ENCODE results near the gene ENTPD1.
"Not testable (repeated sequence)": the region's sequence is repeated elsewhere in the genome, so short reads cannot be mapped to it uniquely, and the experiment has no call there.

ENTPD1 gene

DNA sequence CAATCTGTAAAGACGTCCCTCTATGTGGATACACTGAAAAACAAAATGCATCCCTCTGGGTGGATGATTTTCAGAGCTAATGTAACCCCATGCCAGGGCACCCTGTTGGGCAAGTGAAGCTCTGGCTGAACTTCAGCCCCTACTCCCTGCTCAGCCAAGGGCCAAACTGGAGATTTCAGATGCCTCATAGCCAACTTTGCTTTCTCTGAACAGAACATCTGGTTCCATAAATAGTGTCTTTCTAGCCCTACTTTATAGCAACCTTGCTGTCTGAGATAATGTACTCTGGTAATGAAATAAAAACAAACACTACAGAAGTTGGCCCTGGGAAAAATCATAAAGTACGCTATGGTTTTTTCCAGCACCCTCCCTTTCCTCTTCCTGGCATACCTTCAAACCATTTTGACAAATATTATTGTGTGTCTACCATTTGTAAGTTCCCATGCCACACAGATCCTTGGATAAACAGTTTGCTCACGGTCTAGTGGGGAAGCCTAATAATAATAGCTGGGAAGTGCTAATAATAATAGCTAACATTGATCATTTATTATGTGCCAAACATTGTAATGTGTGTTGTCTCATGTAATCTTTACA, 3.4 kb downstream of the ENTPD1 start:
- DNase-seq (ENCODE audit: low read depth in 3 of 3), result no peak

- DNase-seq (ENCODE audit: low read depth in 3 of 3), result no peak
Observed at GRCh38 chr10:95761939-95762492, 6.1 kb downstream of the ENTPD1 start.

DNA sequence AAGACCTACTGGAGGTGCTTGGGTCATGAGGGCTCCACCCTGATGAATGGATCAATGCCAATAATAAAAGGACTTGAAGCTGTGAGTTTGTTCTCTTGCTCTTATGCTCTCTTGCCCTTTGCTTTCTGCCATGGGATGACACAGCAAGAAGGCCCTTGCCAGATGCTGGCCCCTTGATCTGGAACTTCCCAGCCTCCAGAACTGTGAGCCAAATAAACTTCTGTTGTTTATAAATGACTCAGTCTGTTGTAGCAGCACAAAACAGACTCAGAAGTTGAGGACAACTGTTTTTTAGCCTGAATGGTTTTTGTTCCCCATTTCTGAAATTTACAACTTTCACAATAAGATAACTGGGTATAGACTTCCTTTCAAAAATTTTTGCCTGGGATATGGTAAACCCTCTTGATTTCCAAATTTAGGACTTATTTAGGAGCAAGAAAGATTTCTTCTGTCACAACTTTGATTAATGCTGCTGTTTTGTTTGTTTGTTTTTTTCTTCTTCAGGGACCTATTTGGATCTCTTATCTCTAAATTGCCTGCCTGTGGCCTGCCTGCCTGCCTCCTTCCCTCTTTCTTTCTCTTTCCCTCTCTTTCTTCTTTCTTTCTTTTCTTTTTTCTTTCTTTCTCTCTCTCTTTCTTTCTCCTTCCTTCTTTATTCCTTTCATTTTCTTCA, 12.1 kb downstream of the ENTPD1 start:
- DNase-seq (ENCODE audit: low read depth in 3 of 3), result no peak

DNA sequence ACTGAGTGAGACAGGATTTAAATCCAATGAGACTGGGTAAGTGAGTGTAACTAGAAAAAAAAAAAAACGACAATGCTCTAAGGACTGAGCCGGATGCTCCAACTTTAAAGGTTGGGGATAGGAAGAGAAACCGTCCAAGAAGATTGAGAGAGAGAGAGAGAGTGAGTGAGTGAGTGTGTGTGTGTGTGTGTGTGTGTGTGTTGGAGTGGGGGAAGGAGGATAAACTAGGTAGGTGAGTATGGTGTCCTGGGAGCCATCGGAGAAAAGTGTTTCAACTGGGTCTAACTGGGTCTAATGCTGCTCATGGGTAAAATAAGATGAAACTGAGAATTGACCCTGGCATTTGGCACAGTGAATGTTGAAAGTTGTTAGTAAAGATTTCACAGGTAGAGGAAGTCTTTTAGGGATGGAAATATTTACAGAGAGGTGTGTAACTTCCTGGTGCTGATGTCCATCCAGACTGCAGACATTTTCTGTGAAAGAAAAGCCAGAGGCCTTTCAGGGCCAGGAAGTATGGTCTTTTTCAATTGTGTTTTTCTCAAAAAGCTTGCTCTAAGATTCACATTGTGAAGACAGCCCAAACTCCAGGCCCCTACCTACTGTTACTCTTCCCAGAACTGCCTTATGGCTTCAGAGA, 14.2 kb downstream of the ENTPD1 start:
- no peak for DNase-seq (ENCODE audit: low read depth in 3 of 3)

GRCh38 chr10:95773454-95773853, 17.5 kb downstream of the ENTPD1 start:
- DNase-seq (ENCODE audit: low read depth in 3 of 3), result not testable (repeated sequence)

- DNase-seq (ENCODE audit: low read depth in 3 of 3), result not testable (repeated sequence)
Observed at GRCh38 chr10:95777638-95778037, 21.7 kb downstream of the ENTPD1 start.

- no peak for DNase-seq (ENCODE audit: low read depth in 3 of 3)
Observed at GRCh38 chr10:95782318-95782717, 26.4 kb downstream of the ENTPD1 start.

DNA sequence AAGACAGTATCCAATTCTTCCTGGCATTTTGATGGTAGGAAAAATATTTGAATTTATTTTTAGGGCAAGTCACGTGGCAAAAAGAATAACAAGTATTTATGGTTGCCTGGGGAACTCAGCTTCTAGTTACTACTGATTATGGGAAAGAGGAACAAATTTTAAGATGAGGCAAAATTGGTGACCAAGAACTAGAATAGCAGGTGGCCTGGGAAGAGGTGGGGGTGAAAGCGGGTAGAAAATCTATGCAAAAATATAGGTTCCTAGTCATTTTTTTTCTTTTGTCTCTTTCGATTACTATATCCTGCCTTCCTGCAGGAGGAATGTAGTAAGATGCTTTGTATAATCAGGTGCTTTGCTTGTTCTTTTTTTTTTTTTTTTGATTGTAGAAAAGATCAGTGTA, 27.8 kb downstream of the ENTPD1 start:
- DNase-seq (ENCODE audit: low read depth in 3 of 3), result no peak

DNA sequence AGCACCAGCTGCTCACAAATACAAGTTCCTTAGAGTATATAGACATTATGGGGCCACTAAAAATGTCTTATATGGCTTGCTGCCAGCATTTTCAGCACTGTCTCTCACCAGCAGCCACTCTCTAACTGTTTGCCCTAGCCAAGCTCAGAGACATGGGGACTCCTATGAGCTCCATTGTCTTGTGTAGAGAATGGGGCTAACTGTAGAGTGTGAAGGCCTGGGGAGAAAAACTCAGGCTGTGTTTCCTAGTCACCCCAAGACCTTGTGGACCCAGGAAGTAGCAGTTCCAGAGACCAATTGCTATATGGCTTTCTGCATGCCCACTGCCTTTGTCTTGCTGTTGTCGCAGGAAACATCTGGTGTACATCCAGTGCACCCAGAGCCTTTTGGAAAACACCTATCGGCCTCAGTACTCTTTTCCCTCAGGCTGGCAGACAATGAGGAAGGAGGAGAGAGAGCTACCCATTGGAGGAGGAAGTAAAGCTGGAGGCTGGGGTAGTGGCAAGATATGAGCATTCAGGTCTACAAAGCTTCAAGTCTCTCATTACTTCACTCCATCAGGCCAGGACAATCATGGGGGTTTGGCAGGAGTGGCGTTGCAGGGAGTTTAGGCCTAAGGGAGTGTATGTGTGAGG, 28.4 kb downstream of the ENTPD1 start:
- no peak for DNase-seq (ENCODE audit: low read depth in 3 of 3)

DNA sequence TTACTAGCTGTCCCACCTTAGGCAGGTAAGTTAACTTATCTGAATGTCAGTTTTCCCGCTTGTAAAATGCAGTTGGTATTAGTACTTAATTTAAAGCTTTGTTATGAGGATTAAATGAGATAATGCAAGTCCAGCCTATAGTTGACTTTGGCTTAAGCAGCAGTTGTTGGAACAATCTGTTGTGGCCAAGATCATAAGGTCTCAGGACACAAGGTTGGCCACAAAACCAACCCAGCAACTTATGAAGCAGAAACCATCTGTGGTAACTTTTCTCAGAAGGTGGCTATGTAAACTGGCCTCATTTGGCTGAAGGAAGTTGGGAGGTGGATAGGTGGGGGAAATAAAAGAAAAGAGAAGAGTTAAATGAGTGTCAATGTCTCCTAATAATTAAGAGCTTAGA, 29.4 kb downstream of the ENTPD1 start:
- no peak for DNase-seq (ENCODE audit: low read depth in 3 of 3)

GRCh38 chr10:95785942-95786669, 30.1 kb downstream of the ENTPD1 start:
- DNase-seq (ENCODE audit: low read depth in 3 of 3), result no peak

- no peak for DNase-seq (ENCODE audit: low read depth in 3 of 3)
Observed at GRCh38 chr10:95787447-95787846, 31.5 kb downstream of the ENTPD1 start.

DNA sequence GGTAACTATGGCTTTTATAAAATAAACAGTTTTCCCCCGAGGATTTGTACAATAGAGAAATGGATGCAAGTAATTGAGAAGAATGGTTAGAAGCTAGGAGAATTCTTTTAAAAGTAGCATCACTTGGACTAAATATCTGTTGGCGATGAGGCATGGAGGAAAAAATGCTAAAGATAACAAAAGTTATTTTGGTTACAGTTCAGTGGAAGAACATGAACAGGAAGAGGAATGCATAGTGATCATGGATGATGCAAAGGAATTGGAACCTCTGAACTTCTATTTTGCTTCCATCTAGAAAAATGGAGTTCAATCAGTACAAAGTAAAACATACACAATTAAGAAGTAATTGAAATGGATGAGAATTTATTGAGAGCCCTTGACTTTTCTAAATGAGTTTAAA, 32.9 kb downstream of the ENTPD1 start:
- no peak for DNase-seq (ENCODE audit: low read depth in 3 of 3)

DNA sequence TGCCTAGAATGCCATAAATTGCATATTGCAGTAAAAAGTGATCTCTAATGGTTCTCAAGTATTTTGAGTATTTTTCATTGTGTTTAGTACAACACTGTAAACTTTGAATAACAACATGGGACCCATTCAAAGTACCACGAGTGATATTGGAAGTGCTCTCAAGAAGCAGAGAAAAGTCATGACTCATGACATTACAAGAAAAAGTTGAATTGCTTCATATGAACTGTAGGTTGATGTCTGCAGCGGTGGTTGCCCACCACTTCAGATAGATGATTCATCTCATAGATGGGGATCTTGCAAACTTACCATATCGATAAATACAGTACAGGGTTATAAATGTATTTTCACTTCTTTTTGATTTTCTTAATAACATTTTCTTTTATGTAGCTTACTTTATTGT, 33.9 kb downstream of the ENTPD1 start:
- no peak for DNase-seq (ENCODE audit: low read depth in 3 of 3)

DNA sequence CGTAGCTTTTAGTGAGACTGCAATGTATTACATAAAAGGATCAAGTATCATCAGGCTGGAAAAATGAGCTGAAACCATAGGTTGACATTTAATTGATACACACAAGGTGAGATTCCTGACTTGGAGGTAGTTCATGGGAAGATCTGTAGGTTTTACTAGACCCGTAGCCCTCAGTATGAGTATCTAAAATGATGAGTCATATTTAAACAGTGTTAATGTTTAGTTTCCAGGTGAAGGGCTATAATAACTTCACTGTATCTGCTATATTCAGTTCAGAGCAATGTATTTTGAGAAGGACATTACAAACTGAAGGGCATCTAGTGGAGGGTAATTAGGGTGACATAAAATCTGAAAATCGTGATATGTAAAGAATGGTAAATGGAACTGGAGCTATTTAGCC, 35.0 kb downstream of the ENTPD1 start:
- no peak for DNase-seq (ENCODE audit: low read depth in 3 of 3)

DNA sequence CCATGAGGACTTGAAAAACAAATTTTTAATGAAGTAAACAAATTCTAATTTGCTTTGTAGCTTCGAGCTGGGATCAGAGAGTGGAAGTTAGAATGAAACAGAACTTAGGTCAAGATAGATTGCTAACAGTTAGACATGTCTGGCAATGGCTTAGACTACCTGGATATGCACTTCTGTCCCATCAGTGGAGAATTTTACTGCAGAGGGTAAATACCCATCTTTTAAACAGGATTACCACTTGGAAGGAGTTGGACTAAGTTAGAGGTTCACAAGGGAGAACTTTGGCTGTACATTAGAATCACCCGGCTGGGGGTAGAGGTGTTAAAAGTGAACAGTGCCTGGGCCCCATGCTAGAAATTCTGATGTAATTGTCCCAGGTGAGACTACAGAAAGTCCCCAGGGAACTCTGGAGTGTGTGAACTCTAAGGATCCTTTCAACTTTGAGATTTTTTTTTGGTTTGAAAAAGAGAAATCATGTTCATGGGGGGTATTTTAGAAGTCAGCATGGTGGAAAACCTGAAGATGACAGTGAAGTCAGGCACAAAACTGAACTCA, 35.5 kb downstream of the ENTPD1 start:
- DNase-seq (ENCODE audit: low read depth in 3 of 3), result no peak

- no peak for DNase-seq (ENCODE audit: low read depth in 3 of 3)
Observed at GRCh38 chr10:95792211-95792780, 36.3 kb downstream of the ENTPD1 start.

DNA sequence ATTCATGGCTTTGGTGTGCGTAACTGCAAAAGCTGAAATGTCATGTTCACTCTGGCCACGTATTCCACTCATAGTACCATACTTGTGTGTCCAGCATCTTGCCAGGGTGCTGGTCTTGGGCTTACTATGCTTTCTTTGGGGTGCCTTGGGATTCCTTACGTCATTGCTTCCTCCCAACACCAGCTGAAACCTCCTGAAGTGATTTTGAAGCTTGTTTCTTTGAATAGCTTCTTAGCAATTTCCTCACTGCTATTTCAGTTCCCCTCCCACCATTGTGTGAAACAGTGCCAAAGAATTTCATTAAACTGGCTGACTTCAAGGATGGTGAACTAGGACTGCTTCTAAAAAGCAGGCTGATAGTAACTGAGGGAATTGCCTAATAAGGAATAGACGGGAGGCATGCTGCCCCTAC, 36.9 kb downstream of the ENTPD1 start:
- no peak for DNase-seq (ENCODE audit: low read depth in 3 of 3)

DNA sequence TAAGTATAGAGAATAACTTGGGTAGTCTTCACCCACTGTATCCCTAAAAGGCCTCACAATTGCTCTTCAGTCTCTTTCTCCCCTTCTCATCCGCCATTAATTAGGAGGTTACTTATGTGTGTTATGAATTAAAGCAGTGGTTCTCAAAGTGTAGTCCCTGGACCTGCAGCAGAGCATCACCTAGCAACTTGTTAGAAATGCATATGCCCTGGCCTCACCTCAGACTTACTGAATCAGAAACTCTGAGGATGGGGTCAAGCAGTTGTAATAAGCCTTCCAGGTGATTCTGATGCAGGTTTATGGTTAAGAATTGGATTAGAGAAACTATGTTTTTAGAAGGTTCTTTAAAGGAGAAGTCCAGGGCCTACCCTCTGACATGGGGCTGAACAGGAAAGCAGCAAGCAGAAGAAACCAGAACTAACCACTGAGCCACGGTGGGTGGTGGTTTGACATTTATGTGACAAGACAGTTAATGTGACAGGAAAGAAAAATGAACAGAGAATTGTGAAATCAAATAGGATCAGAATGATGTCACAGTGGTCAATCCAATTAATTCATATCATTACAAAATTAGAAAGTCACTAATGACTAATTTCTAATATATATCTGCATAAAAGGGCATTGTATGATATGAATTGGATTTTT, 37.6 kb downstream of the ENTPD1 start:
- no peak for DNase-seq (ENCODE audit: low read depth in 3 of 3)

DNA sequence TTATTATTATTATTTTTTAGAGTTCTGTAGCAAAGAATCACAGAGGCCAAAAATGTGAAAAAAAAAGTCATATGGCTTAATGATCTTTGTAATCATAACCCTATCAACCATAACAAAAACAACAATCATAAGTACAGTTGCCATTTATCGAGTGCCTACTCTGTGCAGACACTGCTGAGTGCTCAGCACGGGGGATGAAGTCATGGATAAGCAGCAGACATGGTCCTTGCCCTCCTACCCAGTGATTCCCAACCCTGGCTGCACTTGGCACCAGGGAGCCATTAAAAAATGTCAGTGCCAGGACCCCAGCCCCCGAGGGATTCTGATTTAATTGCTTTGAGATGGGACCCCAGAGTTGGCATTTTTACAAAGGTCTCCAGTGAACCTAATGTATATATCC, 38.2 kb downstream of the ENTPD1 start:
- DNase-seq (ENCODE audit: low read depth in 3 of 3), result no peak

DNA sequence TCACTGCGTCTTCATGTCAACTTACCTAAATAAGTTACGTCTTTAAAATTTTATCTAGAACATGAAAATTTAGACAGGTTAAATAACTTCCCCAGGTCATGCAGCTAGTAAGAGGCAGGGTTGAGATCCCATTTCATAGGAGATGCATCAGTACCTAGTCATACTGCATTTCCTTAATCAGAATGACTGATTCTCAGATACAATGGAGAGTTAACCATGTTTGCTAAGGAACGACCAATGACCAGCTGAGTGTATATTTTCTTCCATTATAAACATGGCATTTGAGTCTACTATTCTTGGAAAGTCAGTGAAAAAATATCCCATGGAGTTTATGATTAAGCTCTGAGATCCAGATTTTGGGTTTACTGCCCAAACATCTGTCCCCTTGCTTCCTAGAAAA, 39.6 kb downstream of the ENTPD1 start:
- no peak for DNase-seq (ENCODE audit: low read depth in 3 of 3)

Data from stimulated activated CD4-positive, alpha-beta T cell treated with anti-CD3 and anti-CD28 coated beads, TNF-alpha, amount 100 ng/mL, for 24 hours (primary cell).